HG03175 (cell line): ENCODE results near the gene ZNF555.
A peak's percentile ranks its signal among the peaks of the same experiment; 100 is the strongest.
"Not testable (repeated sequence)": the region's sequence is repeated elsewhere in the genome, so short reads cannot be mapped to it uniquely, and the experiment has no call there.

Source experiments
- ATAC-seq: cut with Tn5 transposase; IDR thresholded peaks from one replicate; pipeline ENCODE4 v1.9.1; 2021; ENCODE audit warnings: mild to moderate bottlenecking, moderate library complexity; ENCODE audit not compliant: unreplicated experiment

Gene ZNF555

DNA sequence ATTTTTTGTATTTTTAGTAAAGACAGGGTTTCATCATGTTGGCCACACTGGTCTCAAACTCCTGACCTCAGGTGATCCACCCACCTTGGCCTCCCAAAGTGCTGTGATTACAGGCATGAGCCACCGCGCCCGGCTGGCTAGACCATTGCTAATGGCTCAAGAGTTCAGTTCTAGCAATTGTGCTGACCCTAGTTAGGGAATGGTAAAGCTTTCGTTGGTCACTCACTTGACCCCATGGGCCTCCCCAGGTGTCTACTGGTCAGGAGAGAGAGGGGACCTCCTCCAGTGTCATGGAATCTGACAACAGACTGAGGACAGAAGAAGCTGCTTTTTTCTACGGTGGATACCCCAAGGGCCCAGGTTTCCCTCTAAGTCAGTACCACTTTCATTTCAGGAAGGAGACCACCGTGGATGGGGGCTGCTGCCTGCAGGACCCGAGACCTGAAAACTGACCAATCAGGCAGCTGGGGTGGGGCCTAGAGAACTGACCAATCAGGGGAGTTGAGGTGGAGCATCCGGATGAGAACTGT, 25.3 kb downstream of the ZNF555 start:
- ATAC-seq, result no peak

GRCh38 chr19:2867025-2867991, 26.0 kb downstream of the ZNF555 start, which contains the start of gene ZNF556:
Gene ZNF556, plus strand, starts transcription at chr19:2867335. Its CDS starts 87 bp downstream, at chr19:2867422.
- ATAC-seq, result no peak

GRCh38 chr19:2869618-2870017, 28.3 kb downstream of the ZNF555 start:
- ATAC-seq, result no peak

GRCh38 chr19:2872175-2872574, 30.9 kb downstream of the ZNF555 start:
- not testable (repeated sequence) for ATAC-seq

DNA sequence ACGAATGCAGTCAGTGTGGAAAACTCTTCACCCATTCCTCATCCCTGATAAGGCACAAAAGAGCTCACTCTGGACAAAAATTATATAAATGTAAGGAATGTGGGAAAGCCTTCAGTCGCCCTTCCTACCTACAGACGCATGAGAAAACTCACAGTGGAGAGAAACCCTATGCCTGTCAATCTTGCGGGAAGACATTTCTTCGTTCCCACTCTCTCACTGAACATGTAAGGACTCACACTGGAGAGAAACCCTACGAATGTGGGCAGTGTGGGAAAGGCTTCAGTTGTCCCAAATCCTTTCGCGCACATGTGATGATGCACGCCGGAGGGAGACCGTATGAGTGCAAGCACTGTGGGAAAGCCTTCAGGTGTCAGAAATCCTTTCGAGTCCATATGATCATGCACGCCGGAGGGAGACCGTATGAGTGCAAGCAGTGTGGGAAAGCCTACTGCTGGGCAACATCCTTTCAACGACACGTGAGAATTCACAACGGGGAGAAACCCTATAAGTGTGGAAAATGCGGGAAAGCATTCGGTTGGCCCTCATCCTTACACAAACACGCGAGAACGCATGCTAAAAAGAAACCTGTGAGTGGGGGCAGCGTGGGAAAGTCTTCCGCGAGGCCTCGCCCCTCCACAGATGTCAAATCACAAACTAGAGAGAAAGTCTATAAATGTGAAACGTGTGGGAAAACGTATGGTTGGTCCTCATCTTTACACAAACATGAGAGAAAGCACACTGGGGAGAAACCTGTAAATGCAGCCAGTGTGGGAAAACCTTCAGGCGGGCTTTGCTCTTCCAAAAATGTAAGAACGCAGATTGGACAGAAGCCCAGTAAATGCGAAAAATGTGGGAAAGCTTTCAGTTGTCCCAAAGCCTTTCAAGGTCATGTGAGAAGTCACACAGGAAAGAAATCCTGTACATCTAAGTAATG, 36.4 kb downstream of the ZNF555 start:
- ATAC-seq, result no peak

DNA sequence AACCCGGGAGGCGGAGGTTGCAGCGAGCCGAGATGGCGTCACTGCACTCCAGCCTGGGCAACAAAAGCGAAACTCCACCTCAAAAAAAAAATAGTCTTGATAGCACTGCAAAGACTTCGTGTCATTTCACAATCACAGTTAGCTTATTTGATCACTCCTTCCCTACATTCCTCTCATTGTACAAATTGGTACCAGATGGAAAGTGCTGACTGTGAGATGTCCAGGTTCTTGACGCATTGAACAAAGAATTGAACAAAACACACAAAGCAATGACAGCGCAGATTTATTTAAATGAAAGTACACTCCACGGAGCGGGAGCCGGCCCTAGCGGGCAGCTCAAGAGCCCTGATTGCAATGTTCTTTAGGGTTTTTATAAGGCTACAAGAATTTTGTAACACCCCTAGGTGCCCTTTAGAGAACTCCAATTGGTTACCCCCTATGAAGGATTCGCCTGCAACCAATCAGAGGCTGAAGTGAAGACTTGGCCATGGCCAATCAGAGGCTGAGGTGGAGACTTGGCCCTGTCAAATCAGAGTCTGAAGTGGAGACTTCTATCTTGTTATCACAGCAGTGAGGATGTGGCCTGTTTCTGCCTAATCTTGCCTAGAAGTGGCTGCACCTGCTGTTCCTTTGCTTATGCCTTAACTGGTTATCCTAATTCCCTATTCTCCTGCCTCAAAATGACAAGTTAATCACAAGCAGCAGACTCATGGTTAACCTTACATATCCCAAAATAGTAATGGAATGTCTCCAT, 42.6 kb downstream of the ZNF555 start:
- ATAC-seq, result no peak

GRCh38 chr19:2885736-2886135, 44.5 kb downstream of the ZNF555 start:
- ATAC-seq, result no peak

GRCh38 chr19:2887391-2887914, 46.2 kb downstream of the ZNF555 start:
- no peak for ATAC-seq

GRCh38 chr19:2888731-2889224, 47.5 kb downstream of the ZNF555 start:
- ATAC-seq, result no peak

GRCh38 chr19:2890531-2890930, 49.3 kb downstream of the ZNF555 start:
- not testable (repeated sequence) for ATAC-seq

- no peak for ATAC-seq
Measured at GRCh38 chr19:2896694-2897093, 55.4 kb downstream of the ZNF555 start.

GRCh38 chr19:2900296-2901252, 59.3 kb downstream of the ZNF555 start, which contains the start of gene ZNF57:
Gene ZNF57, plus strand, starts transcription at chr19:2900928. Its CDS starts 118 bp downstream, at chr19:2901046.
- peak; percentile 94 for ATAC-seq

- ATAC-seq, result no peak
Measured at GRCh38 chr19:2902590-2903218, 61.4 kb downstream of the ZNF555 start.

DNA sequence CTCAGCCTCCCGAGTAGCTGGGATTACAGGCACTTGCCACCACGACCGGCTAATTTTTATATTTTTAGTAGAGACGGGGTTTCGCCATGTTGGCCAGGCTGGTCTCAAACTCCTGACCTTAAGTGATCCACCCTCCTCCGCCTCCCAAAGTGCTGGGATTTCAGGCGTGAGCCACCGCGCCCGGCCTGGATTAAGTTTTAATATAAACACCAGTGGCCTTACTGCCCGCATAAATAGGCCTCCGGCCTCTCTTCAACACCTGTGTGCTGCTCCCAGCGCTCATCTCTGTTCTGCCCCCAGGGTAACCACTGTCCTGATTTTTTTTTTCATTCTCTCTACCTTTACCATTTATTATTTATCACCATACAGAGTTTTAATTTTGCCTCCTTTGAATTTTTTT, 62.1 kb downstream of the ZNF555 start:
- ATAC-seq, result not testable (repeated sequence)

DNA sequence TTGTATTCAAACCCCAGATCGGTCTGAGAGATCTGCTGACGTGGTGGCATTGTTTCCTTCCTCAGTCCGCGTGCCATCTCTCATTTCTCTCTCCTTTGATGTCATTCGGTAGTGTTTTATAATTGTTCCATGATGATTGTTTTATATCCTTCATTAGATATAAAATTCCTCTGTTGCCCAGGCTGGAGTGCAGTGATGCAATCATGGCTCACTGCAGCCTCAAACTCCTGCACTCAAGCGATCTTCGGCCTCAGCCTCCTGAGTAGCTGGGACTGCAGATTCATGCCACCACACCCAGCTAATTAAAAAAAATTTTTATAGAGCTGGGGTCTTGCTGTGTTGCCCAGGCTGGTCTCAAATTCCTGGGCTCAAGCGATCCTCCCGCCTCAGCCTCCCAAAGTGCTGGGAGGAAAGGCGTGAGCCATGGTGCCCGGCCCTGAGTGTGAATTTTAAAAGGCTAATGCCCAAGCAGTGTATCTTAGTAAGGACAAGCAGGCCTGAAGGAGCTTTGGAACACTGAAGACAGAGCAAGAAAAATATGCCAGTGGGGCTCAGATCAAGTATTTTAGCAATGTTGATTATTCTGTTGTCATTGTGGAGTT, 64.7 kb downstream of the ZNF555 start:
- ATAC-seq, result no peak

GRCh38 chr19:2906631-2907195, 65.4 kb downstream of the ZNF555 start:
- no peak for ATAC-seq
